HS-5 (cell line): ENCODE data around the gene DCTPP1.
"Not testable (repeated sequence)": the region's sequence is repeated elsewhere in the genome, so short reads cannot be mapped to it uniquely, and the experiment has no call there.

Experiments used
- DNase-seq: peaks from one replicate; pipeline ENCODE4 v3.0.0-alpha.2; 2012; ENCODE audit warnings: low read depth

The DCTPP1 gene

DNA sequence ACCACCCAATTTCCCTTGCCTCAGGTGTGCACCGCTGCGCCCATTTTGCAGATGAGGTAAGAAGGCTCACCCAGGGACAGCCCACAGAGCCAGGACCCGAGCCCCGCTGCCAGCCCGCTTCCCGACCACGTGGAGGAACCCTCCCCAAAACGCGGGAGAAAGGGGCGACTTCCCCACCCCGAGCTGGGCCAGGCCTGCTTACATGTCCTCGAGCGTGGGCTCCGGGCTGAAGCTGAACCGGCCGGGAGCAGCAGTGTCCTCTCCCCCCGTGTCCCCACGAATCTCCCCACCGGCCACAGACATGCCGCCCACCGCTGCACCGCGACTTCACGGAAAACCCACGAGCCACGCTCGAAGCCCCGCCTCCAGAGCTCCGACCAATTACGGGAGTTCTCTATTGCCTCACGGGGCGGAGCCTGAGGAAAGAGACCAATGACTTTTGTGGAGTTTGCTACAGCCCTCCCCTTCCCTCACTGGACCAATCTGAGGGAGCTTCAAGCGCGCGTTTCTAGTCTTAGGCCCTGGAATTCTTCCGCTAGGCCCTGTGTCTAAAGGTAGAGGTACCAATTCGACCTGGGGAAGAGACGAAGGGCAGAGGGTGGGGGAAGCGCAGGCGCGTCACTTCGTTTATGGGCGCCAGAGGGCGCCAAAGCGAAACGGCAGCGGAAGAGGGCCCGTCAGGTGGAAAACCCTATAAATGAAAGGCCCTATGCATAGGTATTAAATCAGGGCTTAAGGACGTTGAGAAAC lies at the start of gene DCTPP1:
Gene DCTPP1 (minus strand): TSS at position 353 of the 750 bp plus-strand sequence. CDS start 50 bp downstream, at position 303.
- peak; percentile 98 for DNase-seq

DNA sequence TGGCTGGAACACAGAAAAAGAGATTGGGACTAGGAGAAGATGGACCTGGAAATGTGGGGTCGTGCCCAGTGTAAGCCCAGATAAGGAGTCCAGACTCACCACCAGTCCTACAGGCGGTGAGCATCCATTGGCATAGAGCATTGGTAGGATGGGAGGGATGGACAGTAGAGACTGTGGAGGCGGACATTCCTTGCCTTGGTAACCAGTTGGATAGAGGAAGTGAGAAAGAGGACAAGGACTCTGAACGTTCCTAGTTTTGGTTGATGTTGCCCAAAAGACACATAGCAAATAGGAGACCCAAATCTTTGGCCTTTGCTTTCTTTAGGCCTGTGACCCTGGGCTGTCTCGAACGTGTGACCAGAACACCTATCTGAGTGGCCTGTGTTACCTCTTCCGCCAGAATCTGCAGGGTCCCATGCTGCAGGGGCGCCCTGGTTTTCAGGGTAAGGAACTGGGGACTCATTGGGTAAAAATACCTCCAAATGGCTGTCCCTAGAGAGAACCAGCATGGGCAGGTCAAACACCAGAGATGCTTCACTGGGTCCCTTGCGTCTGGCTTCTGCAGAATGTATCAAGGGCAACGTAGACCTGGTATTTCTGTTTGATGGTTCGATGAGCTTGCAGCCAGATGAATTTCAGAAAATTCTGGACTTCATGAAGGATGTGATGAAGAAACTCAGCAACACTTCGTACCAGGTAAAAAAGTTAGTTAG lies 49.1 kb upstream of the DCTPP1 start:
- DNase-seq: no peak

DNA sequence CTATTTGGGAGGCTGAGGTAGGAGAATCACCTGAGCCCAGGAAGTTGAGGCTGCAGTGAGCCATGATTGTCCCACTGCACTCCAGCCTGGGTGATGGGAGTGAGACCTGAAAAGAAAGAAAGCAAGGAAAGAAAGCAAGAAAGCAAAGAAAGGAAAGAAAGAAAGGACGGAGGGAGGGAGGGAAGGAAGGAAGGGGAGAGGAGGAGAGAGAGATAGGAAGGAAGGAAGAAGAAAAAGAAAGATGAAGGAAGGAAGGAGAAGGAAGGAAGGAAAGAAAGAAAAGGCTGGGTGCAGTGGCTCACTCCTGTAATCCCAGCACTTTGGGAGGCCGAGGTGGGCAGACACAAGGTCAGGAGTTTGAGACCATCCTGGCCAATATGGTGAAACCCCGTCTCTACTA lies 47.9 kb upstream of the DCTPP1 start:
- not testable (repeated sequence) for DNase-seq

DNA sequence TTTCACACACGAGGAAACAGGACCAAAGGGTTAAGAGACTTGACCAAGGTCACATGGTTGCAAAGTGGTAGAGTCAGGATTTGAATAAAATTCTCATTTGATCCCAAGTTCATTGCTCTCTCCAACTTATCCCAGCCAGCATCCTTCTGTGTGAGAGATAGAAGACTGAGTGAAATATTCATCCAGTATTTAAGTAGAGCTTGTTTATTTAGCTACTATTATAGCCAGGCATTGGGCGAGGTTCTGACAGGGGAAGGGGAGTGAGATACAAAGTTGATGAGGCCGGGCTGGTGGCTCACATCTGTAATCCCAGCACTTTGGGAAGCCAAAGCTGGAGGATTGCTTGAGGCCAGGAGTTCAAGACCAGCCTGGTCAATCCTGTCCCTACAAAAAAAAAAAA lies 47.2 kb upstream of the DCTPP1 start:
- no peak for DNase-seq

DNA sequence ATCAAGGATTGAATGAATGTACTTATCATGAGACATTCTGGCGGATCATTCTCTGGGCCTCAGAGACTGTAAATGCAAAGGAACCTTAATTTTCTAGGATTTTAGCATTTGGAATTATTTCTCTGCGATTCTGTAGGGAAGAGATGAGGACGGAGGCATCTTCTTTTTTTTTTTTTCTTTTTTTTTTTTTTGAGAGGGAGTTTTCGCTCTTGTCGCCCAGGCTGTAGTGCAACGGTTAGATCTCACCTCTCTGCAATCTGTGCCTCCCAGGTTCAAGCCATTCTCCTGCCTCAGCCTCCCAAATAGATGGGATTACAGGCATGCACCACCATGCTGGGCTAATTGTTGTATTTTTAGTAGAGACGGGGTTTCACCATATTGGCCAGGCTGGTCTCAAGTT lies 44.9 kb upstream of the DCTPP1 start:
- no peak for DNase-seq

DNA sequence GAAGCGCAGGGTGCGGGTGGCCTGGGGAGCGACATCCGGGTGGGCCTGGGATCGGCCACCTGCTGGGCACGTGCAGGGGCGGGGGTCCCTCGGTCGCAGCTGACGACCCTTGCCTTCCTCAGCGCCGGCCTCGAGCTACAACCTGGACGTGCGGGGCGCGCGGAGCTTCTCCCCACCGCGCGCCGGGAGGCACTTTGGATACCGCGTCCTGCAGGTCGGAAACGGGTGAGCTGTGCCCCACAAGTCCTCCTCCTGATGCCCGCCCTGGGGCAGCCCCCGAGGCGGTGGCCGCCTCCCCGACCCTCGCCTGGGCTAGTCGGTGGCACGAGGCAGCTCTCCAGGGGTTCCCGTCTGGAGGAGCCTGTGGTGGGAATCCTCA lies 44.2 kb upstream of the DCTPP1 start:
- no peak for DNase-seq

DNA sequence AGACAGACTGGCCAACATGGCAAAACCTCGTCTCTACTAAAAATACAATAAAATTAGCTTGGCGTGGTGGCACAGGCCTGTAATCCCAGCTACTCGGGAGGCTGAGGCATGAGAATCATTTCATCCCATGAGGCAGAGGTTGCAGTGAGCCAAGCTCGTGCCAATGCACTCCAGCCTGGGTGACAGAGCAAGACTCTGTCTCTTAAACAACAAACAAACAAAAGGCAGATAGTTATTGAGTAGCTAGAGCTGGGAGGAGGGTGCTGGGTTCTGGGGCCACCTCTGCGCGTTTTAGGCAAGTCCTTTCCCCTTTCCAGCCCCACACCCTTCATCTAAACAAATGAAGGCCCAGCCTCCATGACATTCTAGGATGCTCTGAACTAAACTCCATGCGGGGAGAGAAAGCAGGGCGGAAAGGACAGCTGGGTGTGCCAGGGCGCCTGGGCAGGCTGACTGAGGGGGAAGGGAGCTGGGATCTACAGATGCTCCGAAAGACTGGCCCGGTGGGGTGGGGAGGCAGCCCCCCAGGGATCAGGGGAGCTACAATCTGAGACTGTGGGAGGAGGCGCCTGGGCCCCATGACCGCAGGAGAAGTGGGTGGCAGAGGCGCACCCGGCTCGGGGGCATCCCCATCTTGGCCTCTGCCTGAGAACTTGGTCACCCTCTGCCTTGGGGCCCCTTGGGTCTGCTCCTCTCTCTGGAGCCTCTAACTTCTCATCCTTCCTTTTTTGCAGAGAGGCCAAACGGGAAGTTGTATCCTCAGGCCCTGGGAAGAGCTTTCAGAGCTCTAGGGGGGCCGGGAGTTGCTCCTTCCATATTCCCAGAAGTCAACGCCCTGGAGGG lies 43.6 kb upstream of the DCTPP1 start:
- no peak for DNase-seq

DNA sequence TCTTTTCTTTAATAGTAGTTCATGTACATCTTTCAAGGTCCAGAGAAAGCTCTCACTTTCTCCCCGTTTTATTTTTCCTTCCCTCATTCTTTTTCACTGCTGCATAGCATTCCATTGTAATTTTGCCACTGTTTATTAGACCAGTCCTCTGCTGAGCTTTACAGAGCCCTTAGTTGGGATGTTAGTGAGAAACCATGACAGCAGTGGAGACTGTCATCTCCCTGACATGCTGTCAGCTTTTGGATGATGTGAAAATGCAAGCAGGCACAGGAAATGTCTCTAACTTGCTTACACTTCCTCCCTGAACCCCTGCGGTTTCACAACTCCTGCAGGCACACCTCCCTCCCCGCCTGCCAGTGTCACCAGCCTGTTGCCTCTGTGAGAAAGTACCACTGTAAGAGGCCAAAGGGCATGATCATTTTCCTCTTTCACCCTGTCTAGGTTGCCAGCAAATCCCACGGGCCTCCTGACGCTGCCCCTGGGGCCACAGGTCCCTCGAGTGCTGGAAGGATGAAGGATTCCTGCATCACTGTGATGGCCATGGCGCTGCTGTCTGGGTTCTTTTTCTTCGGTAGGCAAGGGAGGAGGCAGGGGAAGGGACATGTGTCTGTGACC lies 42.6 kb upstream of the DCTPP1 start, which contains the start of gene ITGAL:
Gene ITGAL (plus strand): TSS at position 415 of the 615 bp plus-strand sequence. CDS start 96 bp downstream, at position 511.
- no peak for DNase-seq

DNA sequence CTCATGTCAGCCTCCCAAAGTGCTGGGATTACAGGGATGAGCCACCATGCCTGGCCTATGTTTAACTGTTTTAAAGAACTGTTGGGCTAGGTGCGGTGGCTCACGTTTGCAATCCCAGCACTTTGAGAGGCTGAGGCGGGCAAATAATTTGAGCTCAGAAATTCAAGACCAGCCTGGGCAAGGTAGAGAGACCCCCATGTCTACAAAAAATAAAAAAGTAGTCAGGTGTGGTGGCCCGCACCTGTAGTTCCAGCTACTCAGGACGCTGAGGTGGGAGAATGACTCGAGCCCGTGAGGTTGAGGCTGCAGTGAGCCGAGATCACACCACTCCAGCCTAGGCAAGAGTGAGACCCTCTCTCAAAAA lies 40.8 kb upstream of the DCTPP1 start:
- no peak for DNase-seq

DNA sequence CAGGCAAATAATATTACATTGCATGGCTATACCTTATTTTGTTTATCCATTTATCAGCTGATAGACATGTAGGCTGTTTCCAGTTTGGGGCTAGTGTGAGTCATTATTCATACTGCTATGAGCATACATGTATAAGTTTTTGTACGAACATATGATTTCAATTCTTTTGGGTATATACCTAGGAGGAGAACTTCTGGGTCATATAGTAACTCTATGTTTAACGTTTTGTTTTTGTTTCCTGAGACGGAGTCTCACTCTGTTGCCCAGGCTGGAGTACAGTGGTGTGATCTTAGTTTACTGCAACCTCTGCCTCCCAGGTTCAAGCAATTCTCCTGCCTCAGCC lies 40.3 kb upstream of the DCTPP1 start:
- DNase-seq: no peak

DNA sequence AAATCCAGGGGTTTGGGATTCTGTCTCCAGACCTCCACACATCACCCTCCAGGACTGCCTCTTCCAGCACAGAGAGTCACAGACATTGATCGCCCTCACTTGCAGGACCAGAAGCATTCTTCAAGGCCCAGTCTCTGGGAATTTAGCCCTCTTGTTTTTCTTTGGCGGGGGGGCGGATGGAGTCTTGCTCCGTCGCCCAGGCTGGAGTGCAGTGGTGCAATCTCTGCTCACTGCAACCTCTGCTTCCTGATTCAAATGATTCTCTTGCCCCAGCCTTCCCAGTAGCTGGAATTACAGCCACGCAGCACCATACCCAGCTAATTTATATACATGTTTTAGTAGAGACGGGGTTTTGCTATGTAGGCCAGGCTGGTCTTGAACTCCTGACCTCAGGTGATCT lies 34.2 kb upstream of the DCTPP1 start:
- DNase-seq: no peak

DNA sequence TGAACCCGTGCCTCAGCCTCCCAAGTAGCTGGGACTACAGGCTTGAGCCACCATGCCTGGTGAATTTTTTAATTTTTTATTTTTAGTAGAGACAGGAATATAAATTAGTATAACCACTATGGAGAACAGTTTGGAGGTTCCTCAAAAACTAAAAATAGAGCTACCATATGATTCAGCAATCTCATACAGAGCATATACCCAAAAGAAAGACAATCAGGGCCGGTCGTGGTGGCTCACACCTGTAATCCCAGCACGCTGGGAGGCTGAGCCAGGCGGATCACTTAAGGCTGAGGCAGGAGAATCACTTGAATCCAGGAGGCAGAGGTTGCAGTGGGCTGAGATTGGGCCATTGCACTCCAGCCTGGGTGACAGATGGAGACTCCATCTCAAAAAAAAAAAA lies 31.6 kb upstream of the DCTPP1 start:
- not testable (repeated sequence) for DNase-seq

DNA sequence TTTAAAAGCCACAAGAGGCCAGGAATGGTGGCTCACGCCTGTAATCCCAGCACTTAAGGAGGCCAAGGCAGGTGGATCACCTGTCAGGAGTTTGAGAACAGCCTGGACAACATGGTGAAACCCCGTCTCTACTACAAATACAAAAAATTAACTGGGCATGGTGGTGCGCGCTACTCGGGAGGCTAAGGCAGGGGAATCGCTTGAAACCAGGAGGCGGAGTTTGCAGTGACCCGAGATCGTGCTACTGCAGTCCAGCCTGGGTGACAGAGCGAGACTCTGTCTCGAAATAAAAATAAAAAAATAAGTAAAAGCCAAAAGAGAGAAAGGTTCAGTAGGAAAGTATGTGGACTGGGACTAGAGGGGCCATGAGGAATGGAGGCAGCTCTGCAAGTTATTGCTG lies 29.6 kb upstream of the DCTPP1 start:
- no peak for DNase-seq

DNA sequence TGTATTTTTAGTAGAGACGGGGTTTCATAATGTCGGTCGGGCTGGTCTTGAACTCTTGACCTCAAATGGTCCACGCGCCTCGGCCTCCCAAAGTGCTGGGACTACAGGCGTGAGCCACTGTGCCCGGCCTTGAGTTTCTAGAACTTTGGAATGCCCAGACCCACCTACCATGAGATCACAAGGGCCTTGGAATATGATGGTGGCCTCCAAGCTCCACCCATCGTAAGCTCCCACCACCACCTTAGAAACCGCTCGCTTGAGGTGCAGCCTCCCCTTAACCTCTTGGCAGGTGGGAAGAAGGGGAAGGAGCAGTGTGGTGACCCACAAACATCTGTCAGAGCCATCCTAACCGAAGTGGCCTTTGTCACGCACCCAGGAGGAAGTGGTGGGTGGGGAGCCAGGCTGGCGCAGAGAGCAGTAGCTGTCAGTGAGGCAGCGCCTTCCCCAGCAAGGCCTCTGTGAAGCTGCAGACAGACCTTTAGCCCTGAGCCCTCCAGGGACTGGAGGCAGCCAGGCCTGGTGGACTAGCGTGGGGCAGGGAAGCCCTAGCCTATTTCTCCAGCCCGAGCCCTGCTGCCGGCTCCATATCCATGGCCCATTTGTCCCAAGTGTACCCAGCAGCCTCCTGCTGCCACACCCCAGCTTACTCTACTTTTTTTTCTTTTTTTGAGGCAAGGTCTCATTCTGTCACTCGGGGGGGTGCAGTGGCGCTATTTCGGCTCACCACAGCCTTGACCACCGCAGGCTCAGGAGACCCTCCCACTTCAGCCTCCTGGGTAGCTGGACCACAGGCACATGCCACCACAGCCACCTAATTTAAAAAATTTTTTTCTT lies 28.9 kb upstream of the DCTPP1 start:
- no peak for DNase-seq

DNA sequence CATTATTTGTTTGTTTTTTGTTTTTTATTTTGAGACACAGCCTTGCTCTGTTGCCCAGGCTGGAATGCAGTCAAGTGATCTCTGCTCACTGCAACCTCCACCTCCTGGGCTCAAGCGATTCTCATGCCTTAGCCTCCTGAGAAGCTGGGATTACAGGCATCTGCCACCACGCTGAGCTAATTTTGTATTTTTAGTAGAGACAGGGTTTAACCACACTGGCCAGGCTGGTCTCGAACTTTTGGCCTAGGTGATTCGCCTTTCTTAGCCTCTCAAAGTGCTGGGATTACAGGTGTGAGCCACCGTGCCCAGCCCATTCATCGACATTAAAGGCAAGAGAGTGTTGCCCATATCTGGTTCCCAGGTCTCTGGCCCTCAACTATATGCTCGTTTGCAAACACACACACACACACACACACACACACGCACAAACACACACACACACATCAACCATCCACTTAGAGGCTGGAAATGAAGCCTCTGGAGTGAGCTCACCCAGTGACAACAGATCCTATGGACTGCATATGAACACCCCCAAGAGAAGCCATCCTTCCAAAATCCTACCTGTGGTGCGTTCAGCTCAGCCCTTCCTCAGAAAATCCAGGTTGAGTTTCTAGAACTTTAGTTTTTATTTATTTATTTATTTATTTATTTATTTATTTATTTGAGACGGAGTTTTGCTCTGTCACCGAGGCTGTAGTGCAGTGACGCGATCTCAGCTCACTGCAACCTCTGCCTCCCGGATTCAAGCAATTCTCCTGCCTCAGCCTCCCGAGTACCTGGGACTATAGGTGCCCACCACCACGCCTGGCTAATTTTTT lies 28.1 kb upstream of the DCTPP1 start:
- no peak for DNase-seq

DNA sequence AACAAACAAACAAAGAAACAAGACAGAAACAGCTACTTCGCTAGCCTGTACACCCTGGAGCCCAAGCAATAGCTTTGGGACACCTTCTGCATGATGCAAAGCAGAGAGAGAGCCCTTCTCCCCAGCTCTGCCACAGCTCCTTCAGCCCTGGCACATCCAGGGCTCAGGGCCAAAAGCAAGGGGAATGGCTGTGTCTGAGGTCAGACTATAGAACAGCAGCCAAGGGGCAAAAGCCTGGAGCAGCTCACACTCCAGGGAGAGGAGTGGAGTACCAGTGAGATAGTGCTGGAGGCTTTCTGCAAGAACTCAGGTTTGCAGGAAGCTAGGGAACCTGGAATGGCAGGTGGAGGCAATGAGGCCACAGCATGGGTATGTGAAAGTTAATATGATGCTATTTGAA lies 27.4 kb upstream of the DCTPP1 start:
- DNase-seq: no peak

DNA sequence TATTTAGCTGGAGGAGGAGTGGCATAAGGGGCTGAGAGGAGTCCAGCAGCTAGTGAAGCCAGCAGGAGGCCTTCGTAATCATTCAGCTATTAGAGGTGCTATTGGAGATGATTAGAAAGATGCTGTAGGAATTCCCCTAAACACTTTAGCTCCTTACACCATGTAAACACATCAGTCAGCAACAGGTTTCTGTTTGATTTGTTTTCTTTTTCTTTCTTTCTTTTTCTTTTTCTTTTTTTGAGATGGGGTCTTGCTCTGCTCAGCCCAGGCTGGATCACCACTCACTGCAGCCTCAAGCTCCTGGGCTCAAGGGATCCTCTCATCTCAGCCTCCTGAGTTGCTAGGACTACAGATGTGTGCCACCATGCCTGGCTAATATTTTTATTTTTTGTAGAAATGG lies 26.5 kb upstream of the DCTPP1 start:
- DNase-seq: no peak

DNA sequence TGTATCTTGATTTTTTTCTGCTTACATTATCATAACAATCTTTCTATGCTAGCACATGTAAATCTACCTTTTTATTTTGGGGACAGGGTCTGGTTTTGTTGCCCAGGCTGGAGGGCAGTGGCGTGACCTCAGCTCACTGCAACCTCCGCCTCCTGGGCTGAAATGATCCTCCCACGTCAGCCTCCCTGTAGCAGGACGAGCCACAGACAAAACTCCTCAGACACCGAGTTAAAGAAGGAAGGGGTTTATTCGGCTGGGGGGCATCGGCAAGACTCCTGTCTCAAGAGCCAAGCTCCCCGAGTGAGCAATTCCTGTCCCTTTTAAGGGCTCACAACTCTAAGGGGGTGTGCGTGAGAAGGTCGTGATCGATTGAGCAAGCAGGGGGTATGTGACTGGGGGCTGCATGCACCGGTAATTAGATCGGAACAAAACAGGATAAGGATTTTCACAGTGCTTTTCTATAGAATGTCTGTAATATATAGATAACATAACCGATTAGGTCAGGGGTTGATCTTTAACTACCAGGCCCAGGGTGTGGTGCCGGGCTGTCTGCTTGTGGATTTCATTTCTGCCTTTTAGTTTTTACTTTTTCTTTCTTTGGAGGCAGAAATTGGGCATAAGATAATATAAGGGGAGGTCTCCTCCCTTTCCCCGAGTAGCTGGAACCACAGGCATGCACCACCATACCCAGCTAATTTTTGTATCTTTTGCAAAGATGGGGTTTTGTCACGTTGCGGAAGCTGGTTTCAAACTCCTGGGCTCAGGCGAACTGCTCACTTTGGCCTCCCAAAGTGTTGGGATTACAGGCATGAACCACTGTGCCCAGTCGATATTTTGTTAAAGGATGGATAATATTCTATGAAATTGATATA lies 23.1 kb upstream of the DCTPP1 start:
- not testable (repeated sequence) for DNase-seq

DNA sequence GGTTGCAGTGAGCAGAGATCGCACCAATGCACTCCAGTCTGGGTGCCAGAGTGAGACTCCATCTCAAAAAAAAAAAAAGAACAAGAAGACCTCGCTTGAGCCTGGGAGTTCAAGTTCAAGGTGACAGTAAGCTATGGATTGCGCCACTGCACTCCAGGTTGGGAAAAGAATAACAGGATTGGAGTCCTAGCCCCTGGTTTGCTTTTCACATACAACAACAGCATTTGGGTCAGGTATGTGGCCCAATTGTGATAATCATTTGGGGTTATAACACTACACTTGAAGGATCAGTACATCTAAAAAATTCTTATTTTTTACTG lies 19.2 kb upstream of the DCTPP1 start:
- DNase-seq: no peak
